GM13976 (cell line): Measurements from ENCODE around the gene ALKBH4.

Source experiments
- DNase-seq: peaks from one replicate; pipeline ENCODE4 v3.0.0; 2012; ENCODE audit warnings: low spot score
- in situ Hi-C: fragments of 300-500 bp; cut with MboI; formaldehyde crosslinking; loops from one replicate; pipeline ENCODE4 v1.12.0; 2022; ENCODE audit warnings: low sequenced_read_pairs, mixed read lengths, inconsistent platforms; ENCODE audit not compliant: unreplicated experiment
- TF ChIP-seq, protein P1 (sequence below): IDR thresholded peaks from 2 replicates; pipeline ENCODE4 v1.5.1; 2012; ENCODE audit warnings: borderline replicate concordance, mild to moderate bottlenecking; ENCODE audit not compliant: insufficient read depth; ENCODE audit errors: extremely low read depth, missing control alignments, control extremely low read depth

The ALKBH4 gene

DNA sequence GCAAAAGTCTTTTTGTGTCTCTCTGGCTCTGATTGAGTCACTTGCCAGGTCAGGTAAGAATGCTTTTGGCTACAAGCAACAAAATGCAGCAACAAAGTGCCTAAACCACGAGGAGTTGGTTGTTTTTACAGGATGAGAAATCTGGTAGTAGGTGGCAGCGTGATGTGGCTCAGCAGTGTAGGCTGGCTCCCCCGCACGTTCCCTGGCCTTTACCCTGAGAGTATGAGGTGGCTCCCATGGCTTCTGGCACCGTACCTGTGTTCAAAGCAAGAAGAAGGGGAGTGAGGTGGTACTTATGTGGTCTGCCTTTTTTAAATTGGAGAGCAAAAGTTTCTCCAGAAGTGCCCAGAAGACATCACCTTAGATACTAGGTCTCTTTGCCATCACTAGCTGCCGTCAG, 56.8 kb downstream of the ALKBH4 start:
- DNase-seq = no peak
- in situ Hi-C loops = no loop called here
- TF ChIP-seq, protein P1, sequence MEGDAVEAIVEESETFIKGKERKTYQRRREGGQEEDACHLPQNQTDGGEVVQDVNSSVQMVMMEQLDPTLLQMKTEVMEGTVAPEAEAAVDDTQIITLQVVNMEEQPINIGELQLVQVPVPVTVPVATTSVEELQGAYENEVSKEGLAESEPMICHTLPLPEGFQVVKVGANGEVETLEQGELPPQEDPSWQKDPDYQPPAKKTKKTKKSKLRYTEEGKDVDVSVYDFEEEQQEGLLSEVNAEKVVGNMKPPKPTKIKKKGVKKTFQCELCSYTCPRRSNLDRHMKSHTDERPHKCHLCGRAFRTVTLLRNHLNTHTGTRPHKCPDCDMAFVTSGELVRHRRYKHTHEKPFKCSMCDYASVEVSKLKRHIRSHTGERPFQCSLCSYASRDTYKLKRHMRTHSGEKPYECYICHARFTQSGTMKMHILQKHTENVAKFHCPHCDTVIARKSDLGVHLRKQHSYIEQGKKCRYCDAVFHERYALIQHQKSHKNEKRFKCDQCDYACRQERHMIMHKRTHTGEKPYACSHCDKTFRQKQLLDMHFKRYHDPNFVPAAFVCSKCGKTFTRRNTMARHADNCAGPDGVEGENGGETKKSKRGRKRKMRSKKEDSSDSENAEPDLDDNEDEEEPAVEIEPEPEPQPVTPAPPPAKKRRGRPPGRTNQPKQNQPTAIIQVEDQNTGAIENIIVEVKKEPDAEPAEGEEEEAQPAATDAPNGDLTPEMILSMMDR = no peak
